Measurements from ENCODE around the gene CLASRP.

DNA sequence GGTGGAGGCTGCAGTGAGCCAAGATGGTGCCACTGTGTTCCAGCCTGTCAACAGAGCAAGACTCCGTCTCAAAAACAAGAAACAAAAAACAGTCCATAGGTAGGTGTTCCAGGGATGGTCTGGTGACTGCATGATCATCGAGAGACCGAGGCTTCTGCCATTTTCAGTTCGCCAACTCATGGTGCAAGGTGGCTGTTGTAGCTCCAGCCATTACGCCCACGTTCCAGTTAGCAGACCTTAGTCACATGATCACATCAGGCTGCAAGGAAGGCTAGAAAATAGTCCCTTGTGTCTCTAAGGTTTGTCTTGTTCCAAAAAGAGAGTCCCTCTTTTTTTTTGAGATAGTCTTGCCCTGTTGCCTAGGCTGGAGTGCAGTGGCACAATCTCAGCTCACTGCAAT lies 3.1 kb upstream of the CLASRP start:
- TF ChIP-seq POLR2AphosphoS5 (IDR thresholded peaks at IDR 0.05; ENCODE audit: low read depth, low read length): no peak
- TF ChIP-seq, protein P1, sequence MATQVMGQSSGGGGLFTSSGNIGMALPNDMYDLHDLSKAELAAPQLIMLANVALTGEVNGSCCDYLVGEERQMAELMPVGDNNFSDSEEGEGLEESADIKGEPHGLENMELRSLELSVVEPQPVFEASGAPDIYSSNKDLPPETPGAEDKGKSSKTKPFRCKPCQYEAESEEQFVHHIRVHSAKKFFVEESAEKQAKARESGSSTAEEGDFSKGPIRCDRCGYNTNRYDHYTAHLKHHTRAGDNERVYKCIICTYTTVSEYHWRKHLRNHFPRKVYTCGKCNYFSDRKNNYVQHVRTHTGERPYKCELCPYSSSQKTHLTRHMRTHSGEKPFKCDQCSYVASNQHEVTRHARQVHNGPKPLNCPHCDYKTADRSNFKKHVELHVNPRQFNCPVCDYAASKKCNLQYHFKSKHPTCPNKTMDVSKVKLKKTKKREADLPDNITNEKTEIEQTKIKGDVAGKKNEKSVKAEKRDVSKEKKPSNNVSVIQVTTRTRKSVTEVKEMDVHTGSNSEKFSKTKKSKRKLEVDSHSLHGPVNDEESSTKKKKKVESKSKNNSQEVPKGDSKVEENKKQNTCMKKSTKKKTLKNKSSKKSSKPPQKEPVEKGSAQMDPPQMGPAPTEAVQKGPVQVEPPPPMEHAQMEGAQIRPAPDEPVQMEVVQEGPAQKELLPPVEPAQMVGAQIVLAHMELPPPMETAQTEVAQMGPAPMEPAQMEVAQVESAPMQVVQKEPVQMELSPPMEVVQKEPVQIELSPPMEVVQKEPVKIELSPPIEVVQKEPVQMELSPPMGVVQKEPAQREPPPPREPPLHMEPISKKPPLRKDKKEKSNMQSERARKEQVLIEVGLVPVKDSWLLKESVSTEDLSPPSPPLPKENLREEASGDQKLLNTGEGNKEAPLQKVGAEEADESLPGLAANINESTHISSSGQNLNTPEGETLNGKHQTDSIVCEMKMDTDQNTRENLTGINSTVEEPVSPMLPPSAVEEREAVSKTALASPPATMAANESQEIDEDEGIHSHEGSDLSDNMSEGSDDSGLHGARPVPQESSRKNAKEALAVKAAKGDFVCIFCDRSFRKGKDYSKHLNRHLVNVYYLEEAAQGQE (IDR thresholded peaks at IDR 0.05; ENCODE audit: insufficient read depth in 1 of 2, low read depth in 2 of 2, low read length in 2 of 2): no peak
